ENCODE measurements around the gene DIABLO. TPM values are rescaled to one million over a fixed set of nuclear protein-coding genes. Genes with fewer than 3 reads are reported as not detected.

DIABLO gene
- total RNA-seq, 2 experiments from 2014 or later, result 50.5 to 55.2 TPM

DNA sequence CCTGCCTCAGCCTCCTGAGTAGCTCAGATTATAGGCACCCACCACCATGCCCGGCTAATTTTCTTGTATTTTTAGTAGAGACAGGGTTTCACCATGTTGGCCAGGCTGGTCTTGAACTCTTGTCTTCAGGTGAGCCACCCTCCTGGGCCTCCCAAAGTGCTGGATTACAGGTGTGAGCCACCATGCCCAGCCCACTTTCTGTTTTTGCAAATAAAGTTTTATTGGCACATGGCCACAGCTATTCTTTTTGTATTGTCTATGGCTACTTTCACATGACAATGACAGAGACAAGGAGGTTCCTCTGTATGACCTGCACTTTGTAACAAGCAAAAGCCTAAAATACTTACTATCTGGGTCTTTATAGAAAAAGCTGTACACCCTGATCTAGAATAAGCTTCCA is 19.7 kb upstream of the DIABLO start:
- no peak for TF ChIP-seq CTCF (IDR thresholded peaks at IDR 0.05)
- H3K36me3 Mint-ChIP-seq (ENCODE audit: low read depth), result peaks cover 16% of the 10 kb centered on the region
- peak overlapping the region; percentile 65 for H3K4me3 Mint-ChIP-seq
- intact Hi-C loops (cut with micrococcal nuclease), result no loop called here
- POLR2A ChIA-PET, result interaction anchor here (0.8 to 1.7 kb wide), 5 partner anchors 17 to 225 kb away, joined by 3 to 7 read pairs (median 4); partner anchors contain the start of gene DIABLO
- no peaks in the 10 kb centered on the region for H3K27me3 Mint-ChIP-seq
- DNase-seq (no peak), ATAC-seq (no peak)
- H3K27ac Mint-ChIP-seq, result peak overlapping the region; percentile 67
- no peaks in the 10 kb centered on the region for H3K9me3 Mint-ChIP-seq
- CTCF ChIA-PET, result interaction anchor here (1.0 to 1.8 kb wide), 4 partner anchors 16 to 110 kb away, joined by 3 to 4 read pairs (median 3); no protein-coding TSS in a partner anchor
- H3K4me1 Mint-ChIP-seq (ENCODE audit: low read depth), result peaks cover 19% of the 10 kb centered on the region

GRCh38 chr12:122244565-122245371 is 18.9 kb upstream of the DIABLO start:
- Mint-ChIP-seq H3K9me3 (no peaks in the 10 kb centered on the region), H3K27me3 (no peaks in the 10 kb centered on the region), H3K36me3 (ENCODE audit: low read depth) (peaks cover 16% of the 10 kb centered on the region), H3K4me1 (ENCODE audit: low read depth) (peaks cover 19% of the 10 kb centered on the region), H3K4me3 (peak overlapping the region; percentile 65), H3K27ac (peak overlapping the region; percentile 92)
- TF ChIP-seq CTCF (IDR thresholded peaks at IDR 0.05), result no peak
- intact Hi-C loops (cut with micrococcal nuclease), result no loop called here
- no peak for DNase-seq
- CTCF ChIA-PET, result interaction anchor here (1.0 to 1.9 kb wide), 8 partner anchors 14 to 111 kb away, joined by 3 to 7 read pairs (median 3); no protein-coding TSS in a partner anchor
- POLR2A ChIA-PET, result interaction anchor here (0.7 to 1.7 kb wide), 6 partner anchors 17 to 257 kb away, joined by 3 to 7 read pairs (median 4); no protein-coding TSS in a partner anchor
- ATAC-seq, result peak; percentile 79

DNA sequence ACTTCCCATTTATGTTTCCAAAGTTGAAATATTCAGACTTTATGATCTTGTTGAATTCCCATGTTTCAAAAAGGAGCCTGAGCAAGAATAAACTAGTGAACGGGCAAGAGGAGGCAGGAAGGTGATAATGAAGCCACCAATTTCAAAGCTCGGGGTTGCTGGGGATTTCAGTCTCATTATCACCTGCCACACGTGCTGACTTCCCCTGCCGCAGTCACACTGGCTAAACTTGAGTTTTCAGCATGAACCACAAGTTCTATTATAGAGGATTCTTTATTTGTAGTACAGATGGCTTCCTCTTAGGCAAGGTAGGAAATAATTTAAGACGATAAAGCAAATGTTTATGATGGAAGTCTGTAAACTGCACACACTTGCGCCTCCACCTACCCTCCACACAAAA is 18.1 kb upstream of the DIABLO start:
- intact Hi-C loops (cut with micrococcal nuclease), result no loop called here
- Mint-ChIP-seq H3K9me3 (no peaks in the 10 kb centered on the region), H3K36me3 (ENCODE audit: low read depth) (peaks cover 10% of the 10 kb centered on the region), H3K27ac (peak overlapping the region; percentile 92), H3K4me3 (peak overlapping the region; percentile 65), H3K4me1 (ENCODE audit: low read depth) (peaks cover 19% of the 10 kb centered on the region), H3K27me3 (no peaks in the 10 kb centered on the region)
- ChIA-PET POLR2A (interaction anchor here (0.7 to 1.7 kb wide), 4 partner anchors 17 to 257 kb away, joined by 3 to 7 read pairs (median 4); no protein-coding TSS in a partner anchor), CTCF (interaction anchor here (1.0 to 1.9 kb wide), 4 partner anchors 13 to 93 kb away, joined by 3 to 7 read pairs (median 4); no protein-coding TSS in a partner anchor)
- no peak for TF ChIP-seq CTCF (IDR thresholded peaks at IDR 0.05)
- DNase-seq, result no peak
- ATAC-seq, result peak; percentile 28

DNA sequence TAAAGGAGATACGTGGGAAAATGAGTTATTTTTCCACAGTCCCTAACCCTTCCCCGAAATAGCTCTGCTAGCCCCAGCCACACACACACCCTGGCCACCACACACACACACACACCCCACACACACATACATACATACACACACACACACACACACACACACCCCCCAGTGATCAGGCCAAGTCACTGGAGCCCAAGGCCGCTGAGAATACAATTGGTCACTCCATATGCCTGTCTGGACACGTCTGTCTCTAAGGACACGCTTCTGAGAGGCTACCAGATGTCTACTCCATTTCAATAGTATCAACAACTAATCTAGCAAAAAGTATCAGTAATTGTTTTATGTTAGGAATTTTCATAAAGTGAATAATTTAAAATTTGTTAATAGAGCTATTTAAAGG is 13.0 kb upstream of the DIABLO start:
- POLR2A ChIA-PET, result no interaction called here
- CTCF ChIA-PET, result interaction anchor here (1.0 kb wide), 1 partner anchor 24 kb away, joined by 3 read pairs; no protein-coding TSS in a partner anchor
- no peak for TF ChIP-seq CTCF (IDR thresholded peaks at IDR 0.05)
- H3K4me3 Mint-ChIP-seq, result no peak overlapping the region
- H3K36me3 Mint-ChIP-seq (ENCODE audit: low read depth), result peaks cover 20% of the 10 kb centered on the region
- no peak overlapping the region for H3K27ac Mint-ChIP-seq
- peaks cover 3% of the 10 kb centered on the region for H3K4me1 Mint-ChIP-seq (ENCODE audit: low read depth)
- no peaks in the 10 kb centered on the region for H3K27me3 Mint-ChIP-seq
- DNase-seq (no peak), ATAC-seq (no peak)
- intact Hi-C loops (cut with micrococcal nuclease), result no loop called here
- H3K9me3 Mint-ChIP-seq, result no peaks in the 10 kb centered on the region

- ATAC-seq (no peak), DNase-seq (no peak)
- Mint-ChIP-seq H3K27ac (no peak overlapping the region), H3K27me3 (no peaks in the 10 kb centered on the region), H3K4me1 (ENCODE audit: low read depth) (peaks cover 2% of the 10 kb centered on the region), H3K9me3 (no peaks in the 10 kb centered on the region), H3K4me3 (no peak overlapping the region), H3K36me3 (ENCODE audit: low read depth) (peaks cover 25% of the 10 kb centered on the region)
- intact Hi-C loops (cut with micrococcal nuclease), result no loop called here
- ChIA-PET CTCF (interaction anchor here (1.7 kb wide), 1 partner anchor 120 kb away, joined by 6 read pairs; no protein-coding TSS in a partner anchor), POLR2A (interaction anchor here (0.6 to 1.2 kb wide), 2 partner anchors 98 to 322 kb away, joined by 3 read pairs; no protein-coding TSS in a partner anchor)
- TF ChIP-seq CTCF (IDR thresholded peaks at IDR 0.05), result no peak
Measured at GRCh38 chr12:122235741-122236140, 9.9 kb upstream of the DIABLO start.
